T-cell (primary cell): ENCODE data around the gene FAM89B. TPM values are rescaled to one million over a fixed set of nuclear protein-coding genes. Genes with fewer than 3 reads are reported as not detected.
A peak's percentile ranks its signal among the peaks of the same experiment; 100 is the strongest.
"Not testable (repeated sequence)": the region's sequence is repeated elsewhere in the genome, so short reads cannot be mapped to it uniquely, and the experiment has no call there.

Source experiments
- ATAC-seq, 4 experiments: fragments of 200-7000 bp in 3 of 4; fragments of 150-1000 bp in 1 of 4; cut with Tn5 transposase; replicated peaks in 1 of 4; 1 replicate in 3 of 4; 2 replicates in 1 of 4; pipeline ENCODE4 v1.10.0; 2021; ENCODE audit warnings: moderate library complexity in 3 of 4, mild to moderate bottlenecking in 2 of 4, moderate number of reproducible peaks in 1 of 4
- CTCF ChIA-PET, 2 donors: fragments of 300-600 bp; sonication (Branson Sonifier 250); formaldehyde crosslinking; loops; one replicate each; lab custom pipeline; 2022; ENCODE audit warnings: antibody characterized with exemption in 2 of 2; lab: Charles Lee
- POLR2A ChIA-PET, 2 donors: fragments of 300-600 bp; sonication (Branson Sonifier 250); formaldehyde crosslinking; loops; one replicate each; lab custom pipeline; 2022; ENCODE audit warnings: antibody characterized with exemption in 2 of 2; lab: Charles Lee
- DNase-seq, 35 experiments: peaks; one replicate each; pipeline versions ENCODE4 v3.0.0 to v3.0.0-alpha.2; 2013 to 2023
- H3K27ac ChIP-seq: one replicate; pipeline ENCODE4 v1.5.1; 2013; ENCODE audit warnings: low read length
- H3K27me3 ChIP-seq, 2 experiments: replicated peaks in 1 of 2; 1 replicate in 1 of 2; 2 replicates in 1 of 2; pipeline versions ENCODE4 v1.6.1 to v1.7.0; 2013; ENCODE audit warnings: low read length in 1 of 2, mixed read lengths in 1 of 2; ENCODE audit not compliant: control insufficient read depth in 2 of 2, insufficient read depth in 2 of 2; ENCODE audit errors: extremely low read depth in 1 of 2
- H3K36me3 ChIP-seq, 2 donors: 1 replicate in 1 of 2; 2 replicates in 1 of 2; pipeline versions ENCODE4 v1.6.1 to v1.7.0; 2013; ENCODE audit warnings: low read length in 1 of 2; ENCODE audit not compliant: control insufficient read depth in 2 of 2, insufficient read depth in 1 of 2; ENCODE audit errors: extremely low read depth in 1 of 2
- H3K4me1 ChIP-seq, 2 experiments: 1 replicate in 1 of 2; 2 replicates in 1 of 2; pipeline versions ENCODE4 v1.6.1 to v1.7.0; 2013; ENCODE audit warnings: low read length in 2 of 2, mixed read lengths in 1 of 2; ENCODE audit not compliant: insufficient read depth in 2 of 2, control insufficient read depth in 1 of 2; ENCODE audit errors: extremely low read depth in 1 of 2
- H3K4me3 ChIP-seq, 2 donors: 1 replicate in 1 of 2; 2 replicates in 1 of 2; pipeline versions ENCODE4 v1.5.1 to v1.7.0; 2013; ENCODE audit warnings: mild to moderate bottlenecking in 2 of 2, low read length in 1 of 2, moderate library complexity in 1 of 2; ENCODE audit not compliant: control insufficient read depth in 1 of 2; ENCODE audit errors: extremely low read depth in 1 of 2
- H3K9me3 ChIP-seq: 2 replicates; pipeline ENCODE4 v1.7.0; 2013
- H3K27ac Mint-ChIP-seq, 2 donors: one replicate each; pipeline ENCODE4 v1.8.0; 2020 to 2021; ENCODE audit warnings: mild to moderate bottlenecking in 2 of 2, mixed read lengths in 2 of 2
- H3K27me3 Mint-ChIP-seq, 2 donors: one replicate each; pipeline ENCODE4 v1.8.0; 2021 to 2022; ENCODE audit warnings: mixed read lengths in 2 of 2
- H3K36me3 Mint-ChIP-seq: one replicate; pipeline ENCODE4 v1.8.0; 2021; ENCODE audit warnings: mixed read lengths
- H3K4me1 Mint-ChIP-seq, 3 donors: one replicate each; pipeline ENCODE4 v1.8.0; 2020 to 2022; ENCODE audit warnings: mixed read lengths in 3 of 3, mild to moderate bottlenecking in 1 of 3
- H3K4me3 Mint-ChIP-seq, 3 donors: one replicate each; pipeline ENCODE4 v1.8.0; 2020 to 2022; ENCODE audit warnings: mild to moderate bottlenecking in 3 of 3, mixed read lengths in 3 of 3, moderate library complexity in 3 of 3
- H3K9me3 Mint-ChIP-seq, 3 donors: one replicate each; pipeline ENCODE4 v1.8.0; 2020 to 2022; ENCODE audit warnings: mixed read lengths in 3 of 3
- WGBS: methylation state at CpG from one replicate; pipeline ENCODE4 v1.1.5; 2013; ENCODE audit warnings: missing lambda C conversion rate; ENCODE audit not compliant: insufficient coverage; 5-methylcytosine and 5-hydroxymethylcytosine counted together
- total RNA-seq, 35 experiments: library from RNA in 6 of 35; stranded (reverse) in 6 of 35; fragments of 120-200 nt in 1 of 35; gene quantifications; one replicate each; pipeline versions ENCODE4 v1.2.1 to v1.2.4 and lab custom pipeline; 2013 to 2026

Gene FAM89B
- total RNA-seq, result 10 to 100 TPM; 36.3 to 72.9 (median 69.3) TPM
- 35.7 TPM for total RNA-seq (2013)
- total RNA-seq (lab: John Stamatoyannopoulos, UW), result 1.7 to 6.9 (median 4.1) reads per million in 29 experiments

DNA sequence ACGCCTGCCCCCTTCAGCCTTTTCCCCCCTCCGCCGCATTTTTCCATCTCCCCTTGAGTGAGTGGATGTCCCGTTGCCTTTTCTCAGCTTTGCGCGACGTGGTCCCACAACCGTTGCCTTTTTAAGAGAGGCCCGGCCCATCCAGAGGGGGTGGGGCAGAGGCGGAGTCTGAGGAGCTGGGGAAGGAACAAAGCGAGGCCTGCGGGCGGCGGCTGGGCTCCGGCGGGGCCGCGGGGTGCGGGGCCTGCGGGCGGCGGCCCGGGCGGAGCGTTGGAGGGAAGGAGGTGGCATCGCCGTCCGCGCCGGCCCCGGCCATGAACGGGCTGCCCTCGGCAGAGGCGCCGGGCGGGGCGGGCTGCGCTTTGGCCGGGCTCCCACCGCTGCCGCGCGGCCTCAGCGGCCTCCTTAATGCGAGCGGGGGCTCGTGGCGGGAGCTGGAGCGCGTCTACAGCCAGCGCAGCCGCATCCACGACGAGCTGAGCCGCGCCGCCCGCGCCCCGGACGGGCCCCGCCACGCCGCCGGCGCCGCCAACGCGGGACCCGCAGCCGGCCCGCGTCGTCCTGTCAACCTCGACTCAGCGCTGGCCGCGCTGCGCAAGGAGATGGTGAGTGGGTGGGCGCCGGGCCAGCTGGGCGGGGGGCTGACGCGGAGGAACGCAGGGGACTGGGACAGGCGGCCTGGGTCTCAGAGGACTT, at the start of gene FAM89B:
FAM89B (plus strand) TSS at position 183 of the 696 bp plus-strand sequence; CDS start at position 315, 132 bp downstream.
- H3K36me3 ChIP-seq, result peaks cover 0 to 13% of the 10 kb centered on the region in 2 donors
- peak within 1 kb of the TSS; percentile 100 for H3K27ac ChIP-seq
- peaks cover 29 to 81% of the 10 kb centered on the region in 2 experiments for H3K4me1 ChIP-seq
- peaks cover 64 to 73% (median 68%) of the 10 kb centered on the region in 3 donors for H3K4me1 Mint-ChIP-seq
- H3K9me3 ChIP-seq, result no peaks in the 10 kb centered on the region
- H3K27ac Mint-ChIP-seq, result peak within 1 kb of the TSS; percentile 93 to 95
- no peaks in the 10 kb centered on the region for H3K27me3 Mint-ChIP-seq
- DNase-seq (peak; percentile 76 to 92 (median 86)), ATAC-seq (peak; percentile 23 to 31 (median 30))
- H3K4me3 Mint-ChIP-seq, result peak within 1 kb of the TSS; percentile 98 to 99 (median 98)
- ChIA-PET POLR2A (interaction anchor here (0.5 to 1.2 kb wide), 4 partner anchors 11 to 47 kb away, joined by 3 to 10 read pairs (median 6); partner anchors contain the start of genes PCNX3 (in 1 of the 2) and SCYL1 (in 1 of the 2)), CTCF (interaction anchor here in 1 of 2 donors (0.5 to 1.1 kb wide), 2 partner anchors 26 to 544 kb away, joined by 3 to 4 read pairs; no protein-coding TSS in a partner anchor)
- H3K27me3 ChIP-seq, result no peaks in the 10 kb centered on the region
- H3K9me3 Mint-ChIP-seq, result no peaks in the 10 kb centered on the region
- H3K4me3 ChIP-seq, result peak within 1 kb of the TSS; percentile 76 to 83
- peaks cover 9% of the 10 kb centered on the region for H3K36me3 Mint-ChIP-seq
- under 1% methylated on average over 74 of the region's 86 CpGs for WGBS

DNA sequence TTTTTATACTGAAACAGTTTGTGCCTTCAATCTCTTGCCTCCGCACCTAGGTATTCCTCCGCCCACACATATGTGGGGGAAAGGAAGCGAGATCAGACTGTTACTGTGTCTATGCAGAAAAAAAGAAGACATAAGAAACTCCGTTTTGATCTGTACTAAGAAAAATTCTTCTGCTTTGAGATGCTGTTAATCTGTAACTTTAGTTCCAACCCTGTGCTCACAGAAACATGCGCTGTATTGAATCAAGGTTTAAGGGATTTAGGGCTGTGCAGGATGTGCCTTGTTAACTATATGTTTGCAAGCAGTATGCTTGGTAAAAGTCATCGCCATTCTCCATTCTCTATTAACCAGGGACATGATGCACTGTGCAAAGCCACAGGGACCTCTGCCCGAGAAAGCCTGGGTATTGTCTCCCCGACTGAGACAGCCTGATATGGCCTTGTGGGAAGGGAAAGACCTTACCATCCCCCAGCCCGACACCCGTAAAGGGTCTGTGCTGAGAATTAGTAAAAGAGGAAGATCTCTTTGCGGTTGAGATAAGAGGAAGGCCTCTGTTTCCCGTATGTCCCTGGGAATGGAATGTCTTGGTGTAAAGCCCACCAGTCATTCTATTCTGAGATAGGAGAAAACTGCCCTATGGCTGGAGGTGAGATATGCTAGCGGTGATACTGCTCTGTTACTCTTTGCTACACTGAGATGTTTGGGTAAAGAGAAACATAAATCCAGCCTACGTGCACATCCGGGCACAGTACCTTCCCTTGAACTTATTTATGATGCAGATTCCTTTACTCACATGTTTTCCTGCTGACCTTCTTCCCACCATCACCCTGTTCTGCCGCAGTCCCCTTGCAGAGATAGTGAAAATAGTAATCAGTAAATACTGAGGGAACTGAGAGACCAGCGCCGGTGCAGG, 49.4 kb upstream of the FAM89B start:
- POLR2A ChIA-PET, H3K9me3 ChIP-seq, H3K27me3 Mint-ChIP-seq, CTCF ChIA-PET, H3K9me3 Mint-ChIP-seq, H3K36me3 Mint-ChIP-seq, H3K27me3 ChIP-seq: not testable (repeated sequence)
- peak overlapping the region; percentile 63 to 73 (median 72) for H3K4me3 Mint-ChIP-seq
- Histone ChIP-seq H3K4me3 (peak overlapping the region; percentile 36 to 42), H3K4me1 (peaks cover 33 to 46% of the 10 kb centered on the region in 2 experiments), H3K36me3 (peaks cover 4 to 17% of the 10 kb centered on the region in 2 donors), H3K27ac (peak overlapping the region; percentile 70)
- DNase-seq, result peak in 6 of 35 experiments; percentile 33 to 63 (median 48)
- peak overlapping the region; percentile 86 to 93 for H3K27ac Mint-ChIP-seq
- H3K4me1 Mint-ChIP-seq, result peaks cover 40 to 50% (median 47%) of the 10 kb centered on the region in 3 donors
- WGBS, result 60% methylated on average over 1 of the region's 18 CpGs
- ATAC-seq, result peak; percentile 12 to 53 (median 35)

DNA sequence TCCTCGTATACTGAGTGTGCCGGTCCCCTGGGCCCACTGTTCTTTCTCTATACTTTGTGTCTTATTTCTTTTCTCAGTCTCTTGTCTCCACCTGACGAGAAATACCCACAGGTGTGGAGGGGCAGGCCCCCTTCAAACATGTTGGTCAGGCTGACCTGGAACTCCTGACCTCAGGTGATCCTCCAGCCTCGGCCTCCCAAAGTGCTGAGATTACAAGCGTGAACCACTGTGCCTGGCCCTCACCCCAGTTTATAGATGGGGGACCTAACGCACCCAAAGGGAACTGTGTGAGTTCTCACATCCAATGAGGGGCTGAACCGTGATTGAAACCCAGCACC, 48.7 kb upstream of the FAM89B start:
- H3K4me3 ChIP-seq, result peak overlapping the region in 1 of 2 donors; percentile 42
- CTCF ChIA-PET, result interaction anchor here in 1 of 2 donors (0.5 kb wide), 1 partner anchor 27 kb away, joined by 3 read pairs; no protein-coding TSS in a partner anchor
- H3K27ac Mint-ChIP-seq, result peak overlapping the region; percentile 86 to 93
- H3K9me3 Mint-ChIP-seq, DNase-seq, H3K27me3 ChIP-seq, H3K9me3 ChIP-seq, H3K27me3 Mint-ChIP-seq, POLR2A ChIA-PET, H3K36me3 Mint-ChIP-seq: not testable (repeated sequence)
- H3K4me1 Mint-ChIP-seq, result peaks cover 42 to 51% (median 47%) of the 10 kb centered on the region in 3 donors
- H3K4me3 Mint-ChIP-seq, result peak overlapping the region; percentile 63 to 73 (median 72)
- H3K36me3 ChIP-seq, result peaks cover 4 to 17% of the 10 kb centered on the region in 2 donors
- 73% methylated on average over 4 of the region's 7 CpGs for WGBS
- H3K27ac ChIP-seq, result peak overlapping the region; percentile 70
- ATAC-seq, result peak in 3 of 4 experiments; percentile 1 to 13 (median 11)
- H3K4me1 ChIP-seq, result peaks cover 33 to 46% of the 10 kb centered on the region in 2 experiments

DNA sequence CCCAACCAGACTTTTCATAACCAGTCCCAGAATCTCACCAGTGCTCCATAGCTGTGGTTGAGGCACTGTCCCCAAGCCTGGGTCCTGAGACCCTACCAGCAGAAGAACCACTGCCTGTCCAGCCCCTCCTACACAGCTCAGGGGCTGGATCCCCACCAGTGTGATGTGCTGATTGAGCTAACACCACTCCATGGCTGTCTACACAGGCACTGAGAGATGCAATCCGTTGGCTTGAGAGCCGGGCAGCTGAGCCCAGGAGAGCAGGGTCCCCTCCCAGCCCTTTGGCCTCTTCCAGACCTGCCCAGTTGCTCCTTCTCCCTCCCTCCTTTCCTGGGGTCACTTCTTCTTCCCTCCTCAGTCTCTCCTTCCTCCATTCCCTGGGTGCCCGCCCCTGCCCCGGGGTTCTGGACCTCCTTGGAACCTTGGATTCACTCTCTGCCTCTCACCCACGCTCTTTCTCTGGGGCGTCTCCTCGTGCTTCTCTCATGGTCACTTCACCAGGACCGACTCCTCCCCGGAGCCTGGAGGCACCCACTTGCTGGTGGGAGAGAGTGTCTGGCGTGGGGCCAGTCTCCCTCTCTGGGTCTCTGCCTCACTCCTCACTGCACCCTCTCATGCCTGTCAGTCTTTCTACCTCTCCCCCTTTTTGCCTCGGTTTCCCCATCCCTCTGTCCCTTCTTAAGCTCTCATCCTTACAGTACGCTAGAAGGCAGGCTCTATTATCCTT, 48.2 kb upstream of the FAM89B start:
- 71% methylated on average over 8 of the region's 12 CpGs for WGBS
- Histone ChIP-seq H3K4me1 (peaks cover 33 to 47% of the 10 kb centered on the region in 2 experiments), H3K36me3 (peaks cover 4 to 18% of the 10 kb centered on the region in 2 donors), H3K4me3 (peak overlapping the region; percentile 1 to 29), H3K27me3 (no peaks in the 10 kb centered on the region), H3K9me3 (no peaks in the 10 kb centered on the region), H3K27ac (peak overlapping the region; percentile 70)
- Mint-ChIP-seq H3K36me3 (peaks cover 13% of the 10 kb centered on the region), H3K4me3 (peak overlapping the region; percentile 72 to 75 (median 73)), H3K27ac (peak overlapping the region; percentile 86 to 93), H3K9me3 (no peaks in the 10 kb centered on the region), H3K27me3 (peaks cover 0 to 2% of the 10 kb centered on the region in 2 donors), H3K4me1 (peaks cover 48 to 55% (median 50%) of the 10 kb centered on the region in 3 donors)
- ATAC-seq (peak; percentile 11 to 26 (median 13)), DNase-seq (no peak)
- CTCF ChIA-PET, result interaction anchor here in 1 of 2 donors (0.5 to 1.1 kb wide), 4 partner anchors 14 to 195 kb away, joined by 3 to 7 read pairs (median 3); no protein-coding TSS in a partner anchor
- POLR2A ChIA-PET, result interaction anchor here in 1 of 2 donors (0.6 to 0.9 kb wide), 2 partner anchors 25 to 364 kb away, joined by 4 to 5 read pairs; partner anchors contain the start of genes FIBP and MALAT1

DNA sequence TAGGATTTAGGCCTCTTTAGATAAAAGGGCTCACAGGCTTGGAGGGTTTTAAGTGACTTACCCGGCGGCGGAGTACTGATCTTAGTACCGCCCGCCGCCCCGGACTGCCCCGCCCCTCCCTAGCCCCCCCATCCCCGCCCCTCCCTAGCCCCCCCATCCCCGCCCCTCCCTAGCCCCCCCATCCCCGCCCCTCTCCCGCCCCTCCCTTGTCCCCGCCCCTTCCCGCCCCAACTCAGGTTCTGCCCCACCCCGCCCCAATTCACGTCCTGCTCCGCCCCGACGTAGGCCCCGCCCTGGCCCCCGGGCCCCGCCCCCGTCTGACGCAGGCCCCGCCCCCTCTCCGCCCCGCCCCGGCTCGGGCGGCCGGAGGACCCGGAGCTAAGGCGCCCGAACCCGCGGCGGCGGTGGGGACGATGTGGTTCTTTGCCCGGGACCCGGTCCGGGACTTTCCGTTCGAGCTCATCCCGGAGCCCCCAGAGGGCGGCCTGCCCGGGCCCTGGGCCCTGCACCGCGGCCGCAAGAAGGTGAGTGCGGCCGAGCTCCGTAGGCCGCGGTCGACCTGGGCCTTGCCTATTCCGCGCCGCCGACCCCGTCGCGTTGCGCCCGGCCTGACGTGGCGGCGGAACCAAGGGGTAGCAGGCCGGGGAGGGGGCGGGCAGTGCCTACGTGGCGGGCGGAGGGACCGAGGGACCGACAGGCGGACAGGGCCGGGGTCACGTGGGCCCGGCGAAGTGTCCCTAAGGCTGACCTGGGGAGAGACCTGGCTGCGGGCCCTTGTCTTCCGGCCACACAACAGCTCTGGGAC, 47.4 kb upstream of the FAM89B start, which contains the start of gene SCYL1:
SCYL1 (plus strand) TSS at position 343 of the 805 bp plus-strand sequence; CDS start at position 414, 71 bp downstream.
- CTCF ChIA-PET, result interaction anchor here in 1 of 2 donors (0.6 to 1.1 kb wide), 5 partner anchors 14 to 413 kb away, joined by 3 to 7 read pairs (median 3); no protein-coding TSS in a partner anchor
- H3K36me3 ChIP-seq, result peaks cover 4 to 26% of the 10 kb centered on the region in 2 donors
- peaks cover 0 to 2% of the 10 kb centered on the region in 2 donors for H3K27me3 Mint-ChIP-seq
- peaks cover 16% of the 10 kb centered on the region for H3K36me3 Mint-ChIP-seq
- WGBS, result under 1% methylated on average over 54 of the region's 82 CpGs
- peak within 1 kb of the TSS; percentile 78 to 89 for H3K4me3 ChIP-seq
- POLR2A ChIA-PET, result interaction anchor here (0.6 to 0.9 kb wide), 6 partner anchors 26 to 363 kb away, joined by 4 to 10 read pairs (median 6); partner anchors contain the start of genes FAM89B (in 1 of the 2), FIBP (in 1 of the 2) and MALAT1 (in 1 of the 2)
- peak within 1 kb of the TSS; percentile 73 to 81 (median 79) for H3K4me3 Mint-ChIP-seq
- H3K27ac Mint-ChIP-seq, result peak within 1 kb of the TSS; percentile 86 to 93
- H3K27me3 ChIP-seq, result no peaks in the 10 kb centered on the region
- no peaks in the 10 kb centered on the region for H3K9me3 ChIP-seq
- peak within 1 kb of the TSS; percentile 70 for H3K27ac ChIP-seq
- DNase-seq, result peak; percentile 55 to 87 (median 74)
- H3K9me3 Mint-ChIP-seq, result no peaks in the 10 kb centered on the region
- H3K4me1 ChIP-seq, result peaks cover 37 to 55% of the 10 kb centered on the region in 2 experiments
- H3K4me1 Mint-ChIP-seq, result peaks cover 53 to 59% (median 54%) of the 10 kb centered on the region in 3 donors
- ATAC-seq, result peak; percentile 77 to 90 (median 82)
